ENCODE measurements around the gene NEK1.

The NEK1 gene

GRCh38 chr4:169611991-169612870 lies at the start of gene NEK1:
Gene NEK1, minus strand, starts transcription at chr4:169612583. Its CDS starts 9,953 bp downstream, at chr4:169602630.
- DNase-seq, result peak; percentile 69

GRCh38 chr4:169661761-169662160 lies 49.4 kb upstream of the NEK1 start:
- no peak for DNase-seq

- DNase-seq, result no peak
Observed at GRCh38 chr4:169660929-169661328, 48.5 kb upstream of the NEK1 start.

GRCh38 chr4:169659716-169660670 lies 47.6 kb upstream of the NEK1 start:
- DNase-seq, result peak; percentile 83

GRCh38 chr4:169658975-169659715 lies 46.8 kb upstream of the NEK1 start:
- DNase-seq, result peak; percentile 30

- DNase-seq, result peak; percentile 28
Observed at GRCh38 chr4:169658196-169658595, 45.8 kb upstream of the NEK1 start.

GRCh38 chr4:169657470-169658107 lies 45.2 kb upstream of the NEK1 start:
- no peak for DNase-seq

- no peak for DNase-seq
Observed at GRCh38 chr4:169655401-169655800, 43.0 kb upstream of the NEK1 start.

- DNase-seq, result no peak
Observed at GRCh38 chr4:169652535-169652934, 40.2 kb upstream of the NEK1 start.

- DNase-seq, result no peak
Observed at GRCh38 chr4:169650227-169650936, 38.0 kb upstream of the NEK1 start.

GRCh38 chr4:169649545-169650226 lies 37.3 kb upstream of the NEK1 start:
- no peak for DNase-seq

GRCh38 chr4:169645627-169646026 lies 33.2 kb upstream of the NEK1 start:
- DNase-seq, result no peak

GRCh38 chr4:169644802-169645201 lies 32.4 kb upstream of the NEK1 start:
- DNase-seq, result no peak

- DNase-seq, result no peak
Observed at GRCh38 chr4:169640261-169640870, 28.0 kb upstream of the NEK1 start.

GRCh38 chr4:169634975-169635374 lies 22.6 kb upstream of the NEK1 start:
- peak; percentile 10 for DNase-seq

- DNase-seq, result no peak
Observed at GRCh38 chr4:169632896-169633295, 20.5 kb upstream of the NEK1 start.

GRCh38 chr4:169630069-169630468 lies 17.7 kb upstream of the NEK1 start:
- no peak for DNase-seq

GRCh38 chr4:169628579-169628978 lies 16.2 kb upstream of the NEK1 start:
- DNase-seq, result no peak

- DNase-seq, result no peak
Observed at GRCh38 chr4:169627307-169627706, 14.9 kb upstream of the NEK1 start.
